ENCODE measurements around the gene CAPN13. TPM values are rescaled to one million over a fixed set of nuclear protein-coding genes. Genes with fewer than 3 reads are reported as not detected.

The CAPN13 gene
- total RNA-seq, 6 donors from 2014 or later: 9.4 to 46.1 (median 17.5) TPM

- no peak overlapping the region for H3K4me3 ChIP-seq
- ATAC-seq (ENCODE audit: low FRiP score in 2 of 2) (peak; percentile 4 to 65), DNase-seq (peak in 1 of 2 donors; percentile 25)
- no peaks in the 10 kb centered on the region for H3K36me3 ChIP-seq
- no peaks in the 10 kb centered on the region for H3K27me3 ChIP-seq
- H3K27ac ChIP-seq: peak overlapping the region in 1 of 4 donors; percentile 27
- WGBS, 2 donors: 62 to 76% methylated on average over 3 to 10 of the region's 11 CpGs
- H3K4me1 ChIP-seq: no peaks in the 10 kb centered on the region
- TF ChIP-seq POLR2A (IDR thresholded peaks at IDR 0.05) (no peak), EP300 (IDR thresholded peaks at IDR 0.05) (no peak), POLR2AphosphoS5 (IDR thresholded peaks at IDR 0.05) (no peak), CTCF (IDR thresholded peaks at IDR 0.05) (no peak)
- no peaks in the 10 kb centered on the region for H3K9me3 ChIP-seq
These were observed 128.7 kb downstream of the CAPN13 start for GRCh38 chr2:30678410-30679137.

GRCh38 chr2:30677861-30678385, 129.3 kb downstream of the CAPN13 start:
- H3K9me3 ChIP-seq: no peaks in the 10 kb centered on the region
- no peak overlapping the region for H3K27ac ChIP-seq
- ATAC-seq (ENCODE audit: low FRiP score in 2 of 2) (peak in 1 of 2 donors; percentile 31), DNase-seq (no peak)
- 82 to 84% methylated on average over 5 of the region's 5 CpGs for WGBS, 2 donors
- no peak overlapping the region for H3K4me3 ChIP-seq
- H3K4me1 ChIP-seq: no peaks in the 10 kb centered on the region
- TF ChIP-seq POLR2A (IDR thresholded peaks at IDR 0.05) (no peak), EP300 (IDR thresholded peaks at IDR 0.05) (no peak), CTCF (IDR thresholded peaks at IDR 0.05) (no peak), POLR2AphosphoS5 (IDR thresholded peaks at IDR 0.05) (no peak)
- no peaks in the 10 kb centered on the region for H3K27me3 ChIP-seq
- no peaks in the 10 kb centered on the region for H3K36me3 ChIP-seq

- H3K27me3 ChIP-seq: no peaks in the 10 kb centered on the region
- no peak for DNase-seq
- no peak overlapping the region for H3K4me3 ChIP-seq
- H3K4me1 ChIP-seq: no peaks in the 10 kb centered on the region
- TF ChIP-seq CTCF (IDR thresholded peaks at IDR 0.05) (no peak), POLR2A (IDR thresholded peaks at IDR 0.05) (no peak), POLR2AphosphoS5 (IDR thresholded peaks at IDR 0.05) (no peak), EP300 (IDR thresholded peaks at IDR 0.05) (no peak)
- H3K9me3 ChIP-seq: no peaks in the 10 kb centered on the region
- no peaks in the 10 kb centered on the region for H3K36me3 ChIP-seq
- H3K27ac ChIP-seq: no peak overlapping the region
- ATAC-seq (ENCODE audit: low FRiP score in 2 of 2): no peak
These were observed 130.0 kb downstream of the CAPN13 start for GRCh38 chr2:30677231-30677630.

GRCh38 chr2:30675758-30676157, 131.5 kb downstream of the CAPN13 start:
- H3K4me1 ChIP-seq: no peaks in the 10 kb centered on the region
- DNase-seq: no peak
- H3K27me3 ChIP-seq: no peaks in the 10 kb centered on the region
- no peak overlapping the region for H3K4me3 ChIP-seq
- ATAC-seq (ENCODE audit: low FRiP score in 2 of 2): peak in 1 of 2 donors; percentile 65
- WGBS, 2 donors: 93 to 96% methylated on average over 2 of the region's 2 CpGs
- H3K27ac ChIP-seq: no peak overlapping the region
- no peaks in the 10 kb centered on the region for H3K36me3 ChIP-seq
- H3K9me3 ChIP-seq: no peaks in the 10 kb centered on the region
- TF ChIP-seq POLR2A (IDR thresholded peaks at IDR 0.05): no peak
- TF ChIP-seq EP300 (IDR thresholded peaks at IDR 0.05): no peak
- TF ChIP-seq CTCF (IDR thresholded peaks at IDR 0.05): no peak
- TF ChIP-seq POLR2AphosphoS5 (IDR thresholded peaks at IDR 0.05): no peak

GRCh38 chr2:30673127-30673526, 134.1 kb downstream of the CAPN13 start:
- no peak for ATAC-seq (ENCODE audit: low FRiP score in 2 of 2)

More at GRCh38 chr2:30673127-30673526, 134.1 kb downstream of the CAPN13 start:
- no peak overlapping the region for H3K27ac ChIP-seq
- H3K4me3 ChIP-seq: no peak overlapping the region
- no peak for TF ChIP-seq EP300 (IDR thresholded peaks at IDR 0.05)
- no peak for TF ChIP-seq POLR2A (IDR thresholded peaks at IDR 0.05)
- no peak for TF ChIP-seq CTCF (IDR thresholded peaks at IDR 0.05)
- TF ChIP-seq POLR2AphosphoS5 (IDR thresholded peaks at IDR 0.05): no peak
- H3K4me1 ChIP-seq: no peaks in the 10 kb centered on the region
- 75 to 83% methylated on average over 4 of the region's 4 CpGs for WGBS, 2 donors
- no peaks in the 10 kb centered on the region for H3K27me3 ChIP-seq
- H3K9me3 ChIP-seq: peaks cover 0 to 7% (median 3%) of the 10 kb centered on the region in 4 donors
- DNase-seq: no peak
- H3K36me3 ChIP-seq: no peaks in the 10 kb centered on the region

Data from upper lobe of left lung (tissue), 6 donors.